Vagina (tissue), 2 donors: ENCODE data around the gene PRR23A. TPM values are rescaled to one million over a fixed set of nuclear protein-coding genes. Genes with fewer than 3 reads are reported as not detected.

Source experiments
- DNase-seq, 2 donors: peaks; one replicate each; pipeline ENCODE4 v3.0.0-alpha.2; 2017; ENCODE audit errors: extremely low spot score in 2 of 2
- H3K27ac ChIP-seq: fragments of 200-600 bp; sonication (generic); one replicate; pipeline ENCODE4 v1.5.1; 2019
- H3K27me3 ChIP-seq: fragments of 200-600 bp; sonication (generic); one replicate; pipeline ENCODE4 v1.5.1; 2019
- H3K36me3 ChIP-seq, 2 donors: fragments of 200-600 bp; sonication (generic); one replicate each; pipeline ENCODE4 v1.5.1; 2017 to 2019
- H3K4me1 ChIP-seq: fragments of 200-600 bp; sonication (generic); one replicate; pipeline ENCODE4 v1.5.1; 2019
- H3K4me3 ChIP-seq, 2 donors: fragments of 200-600 bp; sonication (generic); 1 replicate in 1 of 2; 2 replicates in 1 of 2; pipeline ENCODE4 v1.5.1; 2016 to 2019
- H3K9me3 ChIP-seq: fragments of 200-600 bp; sonication (generic); one replicate; pipeline ENCODE4 v1.5.1; 2019
- POLR2A ChIP-seq, 2 donors: fragments of 450-650 bp; IDR thresholded peaks; one replicate each; pipeline ENCODE4 v1.6.1; 2017; ENCODE audit warnings: antibody characterized with exemption in 2 of 2, mild to moderate bottlenecking in 2 of 2, moderate library complexity in 2 of 2
- POLR2AphosphoS5 ChIP-seq, 2 donors: sonication (generic); formaldehyde crosslinking; IDR thresholded peaks; one replicate each; pipeline ENCODE4 v1.9.0; 2017; ENCODE audit warnings: antibody characterized with exemption in 2 of 2, mild to moderate bottlenecking in 2 of 2, low read depth in 1 of 2; ENCODE audit not compliant: insufficient read depth in 1 of 2
- intact Hi-C: fragments of 100-400 bp; cut with DNase I; formaldehyde crosslinking; loops from one replicate; pipeline ENCODE4 v1.15.1; 2023
- total RNA-seq: library from RNA; depleted of rRNA; stranded (reverse); fragments of >200 nt; gene quantifications from one replicate; pipeline ENCODE4 v1.2.3, GENCODE V29; 2016
- TF ChIP-seq, protein P1 (sequence below), 3 experiments: fragments of 450-650 bp in 2 of 3; fragments of 200-600 bp in 1 of 3; sonication (generic) in 1 of 3; IDR thresholded peaks; one replicate each; pipeline ENCODE4 v1.5.1; 2017 to 2019; ENCODE audit warnings: antibody characterized with exemption in 3 of 3, mild to moderate bottlenecking in 2 of 3, moderate library complexity in 2 of 3

PRR23A gene
- total RNA-seq, 1 donor from 2014 or later = not detected

DNA sequence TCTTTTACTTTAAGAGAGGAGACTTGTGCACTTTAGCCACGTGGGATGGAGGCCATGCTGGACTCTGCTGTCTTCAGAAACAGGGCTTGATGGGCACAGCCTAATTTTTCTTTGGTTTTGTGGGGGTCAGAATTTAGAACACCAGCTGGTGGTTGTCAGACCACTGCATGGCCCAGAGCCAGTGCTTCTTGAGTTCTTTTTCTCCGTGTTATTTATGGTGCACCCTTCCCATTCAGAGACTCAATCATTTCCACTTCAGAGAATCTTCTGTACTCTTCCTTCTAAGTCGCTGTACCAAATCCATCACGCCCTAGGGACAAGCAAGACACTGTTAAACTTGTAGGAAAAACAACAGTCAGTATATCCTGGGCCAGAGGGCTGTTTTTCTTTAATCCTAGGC lies 20.1 kb downstream of the PRR23A start:
- H3K4me1 ChIP-seq = no peaks in the 10 kb centered on the region
- intact Hi-C loops = no loop called here
- no peak overlapping the region for H3K4me3 ChIP-seq
- H3K9me3 ChIP-seq = no peaks in the 10 kb centered on the region
- DNase-seq = no peak
- H3K27ac ChIP-seq = no peak overlapping the region
- no peaks in the 10 kb centered on the region for H3K36me3 ChIP-seq
- no peaks in the 10 kb centered on the region for H3K27me3 ChIP-seq
- TF ChIP-seq POLR2AphosphoS5 (IDR thresholded peaks at IDR 0.05; ENCODE audit: insufficient read depth in 1 of 2, low read depth in 1 of 2) (no peak), POLR2A (IDR thresholded peaks at IDR 0.05) (no peak)
- TF ChIP-seq, protein P1, sequence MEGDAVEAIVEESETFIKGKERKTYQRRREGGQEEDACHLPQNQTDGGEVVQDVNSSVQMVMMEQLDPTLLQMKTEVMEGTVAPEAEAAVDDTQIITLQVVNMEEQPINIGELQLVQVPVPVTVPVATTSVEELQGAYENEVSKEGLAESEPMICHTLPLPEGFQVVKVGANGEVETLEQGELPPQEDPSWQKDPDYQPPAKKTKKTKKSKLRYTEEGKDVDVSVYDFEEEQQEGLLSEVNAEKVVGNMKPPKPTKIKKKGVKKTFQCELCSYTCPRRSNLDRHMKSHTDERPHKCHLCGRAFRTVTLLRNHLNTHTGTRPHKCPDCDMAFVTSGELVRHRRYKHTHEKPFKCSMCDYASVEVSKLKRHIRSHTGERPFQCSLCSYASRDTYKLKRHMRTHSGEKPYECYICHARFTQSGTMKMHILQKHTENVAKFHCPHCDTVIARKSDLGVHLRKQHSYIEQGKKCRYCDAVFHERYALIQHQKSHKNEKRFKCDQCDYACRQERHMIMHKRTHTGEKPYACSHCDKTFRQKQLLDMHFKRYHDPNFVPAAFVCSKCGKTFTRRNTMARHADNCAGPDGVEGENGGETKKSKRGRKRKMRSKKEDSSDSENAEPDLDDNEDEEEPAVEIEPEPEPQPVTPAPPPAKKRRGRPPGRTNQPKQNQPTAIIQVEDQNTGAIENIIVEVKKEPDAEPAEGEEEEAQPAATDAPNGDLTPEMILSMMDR (IDR thresholded peaks at IDR 0.05) = no peak

DNA sequence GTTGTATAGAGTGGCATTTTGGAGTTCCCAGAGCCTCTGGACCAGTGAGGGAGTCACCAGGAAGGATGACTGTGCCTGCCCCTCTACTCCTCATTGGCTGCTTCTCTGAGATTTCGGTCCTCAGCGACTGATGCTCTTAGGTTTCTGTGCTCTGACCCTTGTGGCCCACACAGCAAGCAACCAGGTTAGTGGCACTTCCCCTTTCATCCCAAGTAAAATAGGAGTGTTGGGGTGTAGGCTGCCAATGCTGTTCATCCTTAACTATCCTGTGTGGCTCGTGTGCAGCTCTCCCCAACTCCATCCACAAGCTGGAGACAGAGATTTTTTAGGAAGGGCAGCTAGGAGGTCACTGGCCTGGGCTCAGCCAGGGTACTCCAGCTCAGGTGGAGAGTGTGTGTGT lies 21.3 kb downstream of the PRR23A start:
- no peaks in the 10 kb centered on the region for H3K27me3 ChIP-seq
- H3K4me1 ChIP-seq = no peaks in the 10 kb centered on the region
- H3K9me3 ChIP-seq = no peaks in the 10 kb centered on the region
- no peak overlapping the region for H3K27ac ChIP-seq
- intact Hi-C loops = no loop called here
- H3K4me3 ChIP-seq = no peak overlapping the region
- no peaks in the 10 kb centered on the region for H3K36me3 ChIP-seq
- TF ChIP-seq, protein P1 (IDR thresholded peaks at IDR 0.05) = no peak
- TF ChIP-seq POLR2AphosphoS5 (IDR thresholded peaks at IDR 0.05; ENCODE audit: insufficient read depth in 1 of 2, low read depth in 1 of 2) = no peak
- no peak for TF ChIP-seq POLR2A (IDR thresholded peaks at IDR 0.05)
- DNase-seq = no peak

DNA sequence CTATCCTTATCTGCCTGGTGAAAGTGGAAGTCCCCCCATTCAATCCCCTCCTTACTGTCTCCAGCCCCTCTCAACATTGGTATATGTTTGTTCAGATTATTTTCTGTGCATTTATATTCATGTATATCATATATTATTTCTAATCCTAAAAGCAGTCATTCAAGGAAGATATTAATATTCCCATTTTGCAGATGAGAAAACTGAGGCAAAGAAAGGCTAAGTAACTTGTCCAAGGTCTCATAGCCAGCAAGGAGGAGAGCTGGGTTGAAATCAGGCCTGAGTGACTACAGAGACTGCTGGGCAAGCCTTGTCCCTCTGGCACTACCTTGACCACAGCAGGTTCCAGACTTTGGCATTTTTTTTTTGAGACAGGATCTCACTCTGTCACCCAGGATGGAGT lies 30.0 kb downstream of the PRR23A start:
- Histone ChIP-seq H3K4me3 (no peak overlapping the region), H3K4me1 (no peaks in the 10 kb centered on the region), H3K9me3 (no peaks in the 10 kb centered on the region), H3K27ac (no peak overlapping the region), H3K27me3 (no peaks in the 10 kb centered on the region), H3K36me3 (no peaks in the 10 kb centered on the region)
- intact Hi-C loops = no loop called here
- no peak for DNase-seq
- TF ChIP-seq POLR2AphosphoS5 (IDR thresholded peaks at IDR 0.05; ENCODE audit: insufficient read depth in 1 of 2, low read depth in 1 of 2) (no peak), POLR2A (IDR thresholded peaks at IDR 0.05) (no peak)
- TF ChIP-seq, protein P1 (IDR thresholded peaks at IDR 0.05) = no peak

DNA sequence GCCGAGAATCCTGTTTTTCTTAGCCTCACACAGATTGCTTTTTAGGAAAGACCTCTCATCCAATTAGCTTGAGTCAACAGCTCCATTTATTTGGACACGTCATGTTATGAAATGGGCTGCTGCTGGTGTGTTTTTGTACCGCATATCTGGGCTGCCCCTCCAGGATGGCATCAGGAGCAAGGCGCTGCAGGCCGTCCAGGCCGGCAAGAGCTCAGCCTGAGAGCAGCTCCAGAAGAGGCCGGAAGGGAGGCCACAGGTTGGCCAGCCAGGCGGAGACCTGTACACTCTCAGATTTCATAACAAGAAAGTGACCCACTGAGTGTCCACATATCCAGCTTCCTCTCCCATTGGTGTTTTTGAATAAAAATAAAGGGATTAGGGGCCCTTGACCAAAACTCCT lies 30.7 kb downstream of the PRR23A start:
- H3K36me3 ChIP-seq = no peaks in the 10 kb centered on the region
- no peak for TF ChIP-seq POLR2AphosphoS5 (IDR thresholded peaks at IDR 0.05; ENCODE audit: insufficient read depth in 1 of 2, low read depth in 1 of 2)
- TF ChIP-seq POLR2A (IDR thresholded peaks at IDR 0.05) = no peak
- TF ChIP-seq, protein P1 (IDR thresholded peaks at IDR 0.05) = no peak
- intact Hi-C loops = no loop called here
- DNase-seq = no peak
- H3K27ac ChIP-seq = no peak overlapping the region
- H3K4me1 ChIP-seq = no peaks in the 10 kb centered on the region
- H3K9me3 ChIP-seq = no peaks in the 10 kb centered on the region
- H3K4me3 ChIP-seq = no peak overlapping the region
- H3K27me3 ChIP-seq = no peaks in the 10 kb centered on the region

DNA sequence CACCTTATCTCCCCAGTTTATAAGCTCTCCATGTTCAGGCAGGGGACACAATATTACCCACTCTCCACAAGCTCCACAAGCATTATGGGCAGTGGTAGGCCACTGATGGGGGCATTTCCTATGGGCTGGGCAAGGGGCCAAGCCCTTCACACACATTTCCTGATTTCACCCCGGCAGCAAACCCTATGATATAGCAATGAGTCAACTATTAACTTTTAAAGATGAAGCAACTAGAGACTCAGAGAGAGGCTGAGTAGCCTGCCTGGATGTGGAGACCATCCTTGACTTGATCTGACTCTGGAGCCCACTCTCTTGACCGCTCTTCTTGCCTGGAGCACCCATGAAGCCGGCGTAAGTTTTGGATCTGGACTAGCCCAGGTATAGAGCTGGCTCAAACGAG lies 31.6 kb downstream of the PRR23A start:
- intact Hi-C loops = no loop called here
- no peaks in the 10 kb centered on the region for H3K36me3 ChIP-seq
- no peak for DNase-seq
- TF ChIP-seq POLR2AphosphoS5 (IDR thresholded peaks at IDR 0.05; ENCODE audit: insufficient read depth in 1 of 2, low read depth in 1 of 2) (no peak), POLR2A (IDR thresholded peaks at IDR 0.05) (no peak)
- TF ChIP-seq, protein P1 (IDR thresholded peaks at IDR 0.05) = no peak
- H3K9me3 ChIP-seq = no peaks in the 10 kb centered on the region
- no peak overlapping the region for H3K27ac ChIP-seq
- no peaks in the 10 kb centered on the region for H3K27me3 ChIP-seq
- no peaks in the 10 kb centered on the region for H3K4me1 ChIP-seq
- H3K4me3 ChIP-seq = no peak overlapping the region
